Measurements from ENCODE around the gene HSP90AA1. TPM values are rescaled to one million over a fixed set of nuclear protein-coding genes. Genes with fewer than 3 reads are reported as not detected.
"Not testable (repeated sequence)": the region's sequence is repeated elsewhere in the genome, so short reads cannot be mapped to it uniquely, and the experiment has no call there.

The HSP90AA1 gene
- total RNA-seq, 2 donors from 2014 or later: 197 to 251 TPM

GRCh38 chr14:102084931-102085330, 1.9 kb downstream of the HSP90AA1 start:
- no peak for ATAC-seq
- peaks cover 13 to 32% of the 10 kb centered on the region in 2 donors for H3K36me3 ChIP-seq (replicated peaks in 1 of 2; ENCODE audit: insufficient read depth in 1 of 2, low read depth in 2 of 2)
- WGBS, 2 donors: 68 to 72% methylated on average over 6 of the region's 6 CpGs
- DNase-seq: no peak
- peak overlapping the region in 3 of 4 donors; percentile 13 to 99 (median 13) for H3K27ac ChIP-seq
- TF ChIP-seq POLR2A (IDR thresholded peaks at IDR 0.05) (no peak), CTCF (IDR thresholded peaks at IDR 0.05) (no peak)
- intact Hi-C loops (cut with DNase I): no loop called here
- no peak overlapping the region for H3K4me3 ChIP-seq
- peaks cover 57% of the 10 kb centered on the region for H3K4me1 ChIP-seq
- no peaks in the 10 kb centered on the region for H3K27me3 ChIP-seq
- H3K9me3 ChIP-seq: no peaks in the 10 kb centered on the region

GRCh38 chr14:102084522-102084921, 2.3 kb downstream of the HSP90AA1 start:
- H3K27me3 ChIP-seq; ATAC-seq; intact Hi-C loops (cut with DNase I); H3K9me3 ChIP-seq; DNase-seq; H3K4me3 ChIP-seq: not testable (repeated sequence)
- H3K27ac ChIP-seq: peak overlapping the region in 2 of 4 donors; percentile 13 to 37
- peaks cover 57% of the 10 kb centered on the region for H3K4me1 ChIP-seq
- 57 to 63% methylated on average over 5 of the region's 5 CpGs for WGBS, 2 donors
- peaks cover 13 to 35% of the 10 kb centered on the region in 2 donors for H3K36me3 ChIP-seq (replicated peaks in 1 of 2; ENCODE audit: insufficient read depth in 1 of 2, low read depth in 2 of 2)

- no peak overlapping the region for H3K27ac ChIP-seq
- WGBS, 2 donors: 77 to 85% methylated on average over 7 of the region's 7 CpGs
- intact Hi-C loops (cut with DNase I): no loop called here
Observed at GRCh38 chr14:102081231-102082080, 5.4 kb downstream of the HSP90AA1 start.

GRCh38 chr14:102080183-102081080, 6.4 kb downstream of the HSP90AA1 start:
- Histone ChIP-seq H3K4me3 (no peak overlapping the region), H3K27ac (no peak overlapping the region), H3K27me3 (no peaks in the 10 kb centered on the region), H3K36me3 (replicated peaks in 1 of 2; ENCODE audit: insufficient read depth in 1 of 2, low read depth in 2 of 2) (peaks cover 13 to 38% of the 10 kb centered on the region in 2 donors), H3K9me3 (no peaks in the 10 kb centered on the region), H3K4me1 (peaks cover 45% of the 10 kb centered on the region)
- DNase-seq: no peak
- ATAC-seq: no peak
- intact Hi-C loops (cut with DNase I): no loop called here
- TF ChIP-seq CTCF (IDR thresholded peaks at IDR 0.05) (no peak), POLR2A (IDR thresholded peaks at IDR 0.05) (no peak)
- 76 to 79% methylated on average over 14 of the region's 14 CpGs for WGBS, 2 donors

More at GRCh38 chr14:102081231-102082080, 5.4 kb downstream of the HSP90AA1 start:
- no peaks in the 10 kb centered on the region for H3K9me3 ChIP-seq
- peaks cover 13 to 38% of the 10 kb centered on the region in 2 donors for H3K36me3 ChIP-seq (replicated peaks in 1 of 2; ENCODE audit: insufficient read depth in 1 of 2, low read depth in 2 of 2)
- H3K4me1 ChIP-seq: peaks cover 47% of the 10 kb centered on the region
- no peak for ATAC-seq
- H3K27me3 ChIP-seq: no peaks in the 10 kb centered on the region
- TF ChIP-seq CTCF (IDR thresholded peaks at IDR 0.05) (no peak), POLR2A (IDR thresholded peaks at IDR 0.05) (no peak)
- no peak overlapping the region for H3K4me3 ChIP-seq
- no peak for DNase-seq

GRCh38 chr14:102079700-102079979, 7.2 kb downstream of the HSP90AA1 start:
- Histone ChIP-seq H3K9me3 (no peaks in the 10 kb centered on the region), H3K4me1 (peaks cover 37% of the 10 kb centered on the region), H3K36me3 (replicated peaks in 1 of 2; ENCODE audit: insufficient read depth in 1 of 2, low read depth in 2 of 2) (peaks cover 10 to 35% of the 10 kb centered on the region in 2 donors), H3K27me3 (no peaks in the 10 kb centered on the region), H3K4me3 (no peak overlapping the region), H3K27ac (no peak overlapping the region)
- intact Hi-C loops (cut with DNase I): no loop called here
- TF ChIP-seq POLR2A (IDR thresholded peaks at IDR 0.05): no peak
- no peak for TF ChIP-seq CTCF (IDR thresholded peaks at IDR 0.05)
- no peak for ATAC-seq
- DNase-seq: no peak

All from body of pancreas (tissue), 4 donors.